NT2/D1 (cell line): ENCODE results near the gene CLMN.

Experiments used
- DNase-seq: peaks from one replicate; pipeline ENCODE4 v3.0.0-alpha.2; 2011; ENCODE audit warnings: low read depth, low spot score
- H3K27me3 ChIP-seq: 2 replicates; pipeline ENCODE4 v1.6.0; 2011; ENCODE audit warnings: mild to moderate bottlenecking; ENCODE audit not compliant: insufficient read length, insufficient read depth
- H3K36me3 ChIP-seq: 2 replicates; pipeline ENCODE4 v1.6.1; 2011; ENCODE audit warnings: mild to moderate bottlenecking, low read length, mixed read lengths; ENCODE audit not compliant: insufficient read depth, insufficient read length
- H3K4me1 ChIP-seq: 2 replicates; pipeline ENCODE4 v1.5.1; 2011; ENCODE audit not compliant: insufficient read depth, insufficient read length
- H3K4me3 ChIP-seq: 2 replicates; pipeline ENCODE4 v1.5.1; 2011; ENCODE audit warnings: low read depth; ENCODE audit not compliant: insufficient read length
- H3K9ac ChIP-seq: 2 replicates; pipeline ENCODE4 v1.6.0; 2011; ENCODE audit warnings: low read depth; ENCODE audit not compliant: insufficient read length
- H3K9me3 ChIP-seq: 2 replicates; pipeline ENCODE4 v1.5.1; 2011; ENCODE audit warnings: mild to moderate bottlenecking, low read length; ENCODE audit not compliant: insufficient read depth
- SUZ12 ChIP-seq: IDR thresholded peaks from 2 replicates; pipeline ENCODE4 v1.6.1; 2011; ENCODE audit not compliant: insufficient read length, insufficient read depth; ENCODE audit errors: extremely low read depth
- YY1 ChIP-seq: IDR thresholded peaks from 2 replicates; pipeline ENCODE4 v1.6.1; 2011; ENCODE audit not compliant: insufficient read length, insufficient read depth
- ZNF274 ChIP-seq: IDR thresholded peaks from 2 replicates; pipeline ENCODE4 v1.6.1; 2011; ENCODE audit warnings: mild to moderate bottlenecking, low read depth, low read length

CLMN gene

GRCh38 chr14:95302667-95303506 lies 16.8 kb downstream of the CLMN start:
- H3K9me3 ChIP-seq: no peaks in the 10 kb centered on the region
- no peak overlapping the region for H3K4me3 ChIP-seq
- DNase-seq: no peak
- no peaks in the 10 kb centered on the region for H3K27me3 ChIP-seq
- TF ChIP-seq YY1: no peak
- TF ChIP-seq SUZ12: no peak
- H3K36me3 ChIP-seq: no peaks in the 10 kb centered on the region
- no peak overlapping the region for H3K9ac ChIP-seq
- peaks cover 3% of the 10 kb centered on the region for H3K4me1 ChIP-seq

- H3K27me3 ChIP-seq: no peaks in the 10 kb centered on the region
- TF ChIP-seq ZNF274 (no peak), SUZ12 (no peak), YY1 (no peak)
- no peak overlapping the region for H3K9ac ChIP-seq
- H3K4me1 ChIP-seq: no peaks in the 10 kb centered on the region
- H3K4me3 ChIP-seq: no peak overlapping the region
- no peaks in the 10 kb centered on the region for H3K9me3 ChIP-seq
- H3K36me3 ChIP-seq: no peaks in the 10 kb centered on the region
- DNase-seq: no peak
These were observed 18.1 kb downstream of the CLMN start for GRCh38 chr14:95301527-95302187.

- no peak overlapping the region for H3K9ac ChIP-seq
- no peaks in the 10 kb centered on the region for H3K36me3 ChIP-seq
- no peak for TF ChIP-seq ZNF274
- TF ChIP-seq SUZ12: no peak
- TF ChIP-seq YY1: no peak
- no peaks in the 10 kb centered on the region for H3K4me1 ChIP-seq
- DNase-seq: no peak
- no peak overlapping the region for H3K4me3 ChIP-seq
- no peaks in the 10 kb centered on the region for H3K27me3 ChIP-seq
- no peaks in the 10 kb centered on the region for H3K9me3 ChIP-seq
These were observed 18.8 kb downstream of the CLMN start for GRCh38 chr14:95300697-95301526.

- TF ChIP-seq SUZ12: no peak
- TF ChIP-seq YY1: no peak
- no peak for TF ChIP-seq ZNF274
- Histone ChIP-seq H3K9me3 (no peaks in the 10 kb centered on the region), H3K9ac (no peak overlapping the region), H3K4me3 (no peak overlapping the region), H3K4me1 (no peaks in the 10 kb centered on the region), H3K27me3 (no peaks in the 10 kb centered on the region), H3K36me3 (no peaks in the 10 kb centered on the region)
- DNase-seq: no peak
These were observed 19.6 kb downstream of the CLMN start for GRCh38 chr14:95300002-95300696.

GRCh38 chr14:95299271-95299670 lies 20.4 kb downstream of the CLMN start:
- H3K36me3 ChIP-seq: no peaks in the 10 kb centered on the region
- H3K27me3 ChIP-seq: no peaks in the 10 kb centered on the region
- no peak overlapping the region for H3K4me3 ChIP-seq
- no peak for DNase-seq
- H3K9ac ChIP-seq: no peak overlapping the region
- TF ChIP-seq YY1: no peak
- TF ChIP-seq SUZ12: no peak
- TF ChIP-seq ZNF274: no peak
- no peaks in the 10 kb centered on the region for H3K9me3 ChIP-seq
- H3K4me1 ChIP-seq: no peaks in the 10 kb centered on the region

- Histone ChIP-seq H3K27me3 (no peaks in the 10 kb centered on the region), H3K9me3 (no peaks in the 10 kb centered on the region), H3K9ac (no peak overlapping the region), H3K4me3 (no peak overlapping the region), H3K36me3 (no peaks in the 10 kb centered on the region), H3K4me1 (no peaks in the 10 kb centered on the region)
- no peak for TF ChIP-seq YY1
- no peak for DNase-seq
These were observed 21.9 kb downstream of the CLMN start for GRCh38 chr14:95297832-95298231.

GRCh38 chr14:95296966-95297365 lies 22.7 kb downstream of the CLMN start:
- Histone ChIP-seq H3K27me3 (no peaks in the 10 kb centered on the region), H3K36me3 (no peaks in the 10 kb centered on the region), H3K9me3 (no peaks in the 10 kb centered on the region), H3K9ac (no peak overlapping the region), H3K4me3 (no peak overlapping the region), H3K4me1 (no peaks in the 10 kb centered on the region)
- no peak for DNase-seq
- TF ChIP-seq YY1 (no peak), SUZ12 (no peak)
